Measurements from ENCODE around the gene ZBTB7A.
A peak's percentile ranks its signal among the peaks of the same experiment; 100 is the strongest.

ZBTB7A gene

DNA sequence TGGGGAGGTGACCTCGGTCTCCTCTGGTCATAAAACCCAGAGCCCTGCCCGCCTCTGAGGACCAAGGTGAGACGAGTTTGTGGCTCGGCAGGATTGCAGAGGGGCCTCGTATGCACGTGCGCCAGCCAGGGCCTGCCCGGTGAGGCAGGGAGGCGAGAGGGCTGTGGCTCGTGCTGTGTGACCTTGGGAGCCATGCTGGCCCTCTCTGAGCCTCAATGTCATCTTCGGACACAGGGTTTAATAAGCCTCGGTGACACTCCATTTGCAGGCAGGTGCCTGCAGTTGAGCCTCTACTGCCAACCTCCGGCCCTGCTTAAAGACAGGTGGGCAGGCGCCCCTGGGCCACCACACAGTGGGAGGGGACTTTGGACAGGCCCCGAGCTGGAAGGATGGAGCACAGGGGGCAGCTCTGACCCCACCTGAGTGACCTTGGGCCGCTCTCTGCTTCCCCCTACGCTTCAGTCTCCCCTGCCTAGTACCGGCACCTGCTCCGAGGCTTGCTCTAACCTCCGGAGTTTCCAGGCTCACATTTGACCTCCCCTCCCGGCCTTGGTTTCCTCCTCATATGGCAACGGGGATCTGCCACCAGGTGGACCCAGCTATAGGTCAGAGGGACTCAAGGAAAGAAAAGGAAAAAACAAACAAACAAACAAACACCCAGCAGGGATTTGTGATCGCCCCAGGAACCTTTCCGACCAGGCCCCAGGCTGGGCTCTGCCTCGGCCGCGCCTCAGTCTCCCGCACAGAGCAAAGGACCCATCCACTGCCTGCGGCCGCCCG is 3.1 kb downstream of the ZBTB7A start:
- Histone ChIP-seq H3K9me3 (ENCODE audit: control insufficient read depth, insufficient read depth, low read length) (no peaks in the 10 kb centered on the region), H3K36me3 (ENCODE audit: control insufficient read depth, insufficient read depth, low read length) (peaks cover 11% of the 10 kb centered on the region), H3K4me3 (ENCODE audit: low read depth, low read length) (peak overlapping the region; percentile 58), H3K4me1 (ENCODE audit: control insufficient read depth, insufficient read depth, low read length) (peaks cover 10% of the 10 kb centered on the region), H3K27me3 (ENCODE audit: control insufficient read depth, insufficient read depth, low read length) (peaks cover 8% of the 10 kb centered on the region), H3K9ac (ENCODE audit: low read depth, low read length) (no peak overlapping the region)

DNA sequence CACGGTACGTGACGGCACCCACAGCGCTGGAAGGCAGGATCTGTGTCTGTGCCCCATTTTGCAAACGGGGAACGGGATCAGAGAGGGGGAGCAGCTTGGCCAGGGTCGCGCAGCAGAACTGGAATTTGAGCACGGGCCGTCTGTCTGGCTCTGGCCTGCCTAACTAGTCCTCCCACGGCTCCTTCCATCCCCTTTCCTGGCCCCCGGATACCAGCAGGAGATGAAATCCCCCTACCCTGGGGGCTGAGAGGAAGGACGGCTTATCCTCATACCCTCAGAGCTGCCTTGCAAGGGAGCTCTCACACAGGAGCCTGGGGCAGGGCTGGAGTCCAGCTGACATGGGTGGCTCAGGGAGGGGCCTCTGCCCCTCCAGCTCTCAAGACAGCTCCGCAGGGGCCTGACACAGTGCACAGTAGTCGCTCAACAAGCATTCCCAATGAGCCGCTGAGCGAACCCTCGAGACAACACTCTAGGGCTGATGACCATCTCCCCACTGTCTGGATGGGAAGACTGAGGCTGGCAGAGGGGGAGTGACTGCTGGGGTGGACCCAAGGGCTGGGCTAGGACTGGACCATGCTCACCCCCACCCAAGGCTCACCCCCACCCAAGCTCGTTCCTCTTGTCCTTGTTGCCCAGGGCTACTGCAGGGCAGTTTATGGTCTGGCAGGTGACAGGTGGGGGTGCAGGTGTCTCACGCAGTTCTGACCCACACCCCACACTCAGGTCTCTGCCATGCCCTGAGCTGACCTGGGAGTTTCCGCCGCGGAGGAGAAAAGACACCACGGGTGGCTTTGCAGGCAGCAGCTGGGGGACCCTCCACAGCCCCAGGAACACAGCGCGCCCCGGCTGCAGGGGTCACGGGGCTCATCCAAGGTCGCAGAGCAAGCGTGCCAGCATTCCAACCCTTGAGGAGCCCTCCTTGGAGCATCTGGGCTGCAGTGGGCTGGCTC is 4.0 kb downstream of the ZBTB7A start:
- Histone ChIP-seq H3K9ac (ENCODE audit: low read depth, low read length) (peak overlapping the region; percentile 16), H3K27me3 (ENCODE audit: control insufficient read depth, insufficient read depth, low read length) (no peaks in the 10 kb centered on the region), H3K9me3 (ENCODE audit: control insufficient read depth, insufficient read depth, low read length) (no peaks in the 10 kb centered on the region), H3K36me3 (ENCODE audit: control insufficient read depth, insufficient read depth, low read length) (peaks cover 14% of the 10 kb centered on the region), H3K4me1 (ENCODE audit: control insufficient read depth, insufficient read depth, low read length) (peaks cover 10% of the 10 kb centered on the region), H3K4me3 (ENCODE audit: low read depth, low read length) (peak overlapping the region; percentile 13)

DNA sequence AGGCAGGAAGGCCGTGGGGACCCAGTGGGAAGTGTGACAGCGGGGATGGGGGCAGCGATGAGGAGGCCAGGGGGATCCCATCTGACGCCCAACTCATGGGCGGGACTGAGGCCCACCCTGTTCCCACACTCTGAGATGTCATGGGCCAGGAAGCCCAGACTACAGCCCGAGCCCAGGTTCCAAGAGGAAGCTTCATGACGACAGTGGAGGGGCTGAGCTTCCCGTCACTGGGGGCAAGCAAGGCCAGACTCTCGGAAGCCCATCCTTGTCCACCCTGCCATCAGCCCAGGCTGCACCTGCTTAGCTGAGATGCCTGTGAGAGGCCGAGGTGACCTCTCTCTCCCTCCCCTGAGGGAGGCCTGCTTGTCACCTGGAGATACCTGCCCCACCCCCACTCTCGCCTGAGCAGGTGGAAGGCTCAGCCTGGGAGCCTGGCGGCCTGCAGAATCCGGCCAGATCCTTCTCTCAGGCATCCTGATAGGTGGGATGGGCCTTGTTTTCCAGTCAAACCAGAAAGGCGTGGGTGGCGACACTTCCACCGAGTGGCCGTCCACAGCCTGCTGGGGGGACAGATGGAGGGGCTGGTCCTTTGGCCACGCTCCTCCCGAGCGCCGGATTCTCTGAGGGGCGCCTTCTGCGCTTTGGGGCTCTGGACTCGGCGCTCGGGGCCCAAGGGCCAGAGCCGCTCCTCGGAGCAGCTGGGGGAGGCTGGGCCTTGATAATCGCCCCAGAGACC is 4.8 kb downstream of the ZBTB7A start:
- Histone ChIP-seq H3K36me3 (ENCODE audit: control insufficient read depth, insufficient read depth, low read length) (peaks cover 15% of the 10 kb centered on the region), H3K9me3 (ENCODE audit: control insufficient read depth, insufficient read depth, low read length) (no peaks in the 10 kb centered on the region), H3K4me1 (ENCODE audit: control insufficient read depth, insufficient read depth, low read length) (peaks cover 10% of the 10 kb centered on the region), H3K27me3 (ENCODE audit: control insufficient read depth, insufficient read depth, low read length) (no peaks in the 10 kb centered on the region), H3K9ac (ENCODE audit: low read depth, low read length) (no peak overlapping the region), H3K4me3 (ENCODE audit: low read depth, low read length) (no peak overlapping the region)

DNA sequence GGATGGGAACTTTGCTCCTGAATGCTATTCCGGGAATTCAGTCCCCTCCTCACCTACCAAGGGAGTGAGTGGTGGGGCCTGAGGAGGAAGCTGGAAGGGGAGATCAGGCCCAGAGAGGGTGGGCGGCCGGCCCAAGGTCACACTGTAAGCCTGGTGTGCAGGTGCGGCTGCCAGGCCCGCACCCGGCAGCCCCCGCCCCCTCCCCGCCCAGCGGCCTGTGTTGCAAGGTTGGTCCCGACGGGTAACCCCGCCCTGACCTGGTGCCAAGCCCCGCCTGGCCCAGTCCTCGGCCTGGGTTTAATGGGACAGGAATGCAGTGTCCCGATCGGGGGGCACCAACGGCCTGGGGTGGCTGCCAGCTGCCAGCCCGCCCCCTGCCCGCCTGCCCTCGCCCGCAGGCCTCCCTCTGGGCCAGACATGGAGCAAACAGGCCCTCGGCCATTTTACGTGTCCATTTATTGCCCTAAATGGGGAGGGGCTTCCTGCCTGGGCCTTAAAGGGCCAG is 5.5 kb downstream of the ZBTB7A start:
- peaks cover 10% of the 10 kb centered on the region for H3K4me1 ChIP-seq (ENCODE audit: control insufficient read depth, insufficient read depth, low read length)
- H3K27me3 ChIP-seq (ENCODE audit: control insufficient read depth, insufficient read depth, low read length) = no peaks in the 10 kb centered on the region
- peak overlapping the region; percentile 37 for H3K9ac ChIP-seq (ENCODE audit: low read depth, low read length)
- no peak overlapping the region for H3K4me3 ChIP-seq (ENCODE audit: low read depth, low read length)
- peaks cover 15% of the 10 kb centered on the region for H3K36me3 ChIP-seq (ENCODE audit: control insufficient read depth, insufficient read depth, low read length)
- H3K9me3 ChIP-seq (ENCODE audit: control insufficient read depth, insufficient read depth, low read length) = no peaks in the 10 kb centered on the region

DNA sequence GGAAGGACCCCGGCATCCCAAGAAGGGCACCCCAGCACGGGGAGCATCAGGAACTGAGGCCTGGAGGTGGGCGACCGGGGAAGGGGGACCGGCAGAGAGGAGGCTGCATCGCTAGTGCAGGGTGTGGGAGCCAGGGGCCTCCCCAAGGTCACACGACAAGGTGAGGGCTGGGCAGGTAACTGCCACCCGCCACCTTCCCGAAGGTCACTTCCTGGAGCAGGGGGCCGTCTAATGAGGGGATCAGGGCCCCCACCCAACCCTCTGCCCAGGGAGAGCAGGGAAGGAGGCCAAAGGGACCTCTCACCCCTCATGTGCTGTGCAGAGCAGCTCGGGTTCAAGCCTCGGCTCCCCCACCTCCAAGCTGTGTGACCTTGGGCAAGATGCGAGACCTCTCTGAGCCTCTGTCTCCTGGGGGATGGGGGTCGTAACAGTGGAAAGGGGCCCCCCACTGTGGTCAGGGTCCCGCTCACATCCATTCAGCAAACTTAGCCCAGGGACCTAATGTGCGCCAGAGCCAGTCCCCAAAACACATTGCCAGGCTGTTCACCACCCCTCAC is 6.0 kb downstream of the ZBTB7A start:
- no peaks in the 10 kb centered on the region for H3K27me3 ChIP-seq (ENCODE audit: control insufficient read depth, insufficient read depth, low read length)
- peak overlapping the region; percentile 37 for H3K9ac ChIP-seq (ENCODE audit: low read depth, low read length)
- peaks cover 20% of the 10 kb centered on the region for H3K36me3 ChIP-seq (ENCODE audit: control insufficient read depth, insufficient read depth, low read length)
- no peaks in the 10 kb centered on the region for H3K9me3 ChIP-seq (ENCODE audit: control insufficient read depth, insufficient read depth, low read length)
- no peak overlapping the region for H3K4me3 ChIP-seq (ENCODE audit: low read depth, low read length)
- H3K4me1 ChIP-seq (ENCODE audit: control insufficient read depth, insufficient read depth, low read length) = peaks cover 10% of the 10 kb centered on the region

DNA sequence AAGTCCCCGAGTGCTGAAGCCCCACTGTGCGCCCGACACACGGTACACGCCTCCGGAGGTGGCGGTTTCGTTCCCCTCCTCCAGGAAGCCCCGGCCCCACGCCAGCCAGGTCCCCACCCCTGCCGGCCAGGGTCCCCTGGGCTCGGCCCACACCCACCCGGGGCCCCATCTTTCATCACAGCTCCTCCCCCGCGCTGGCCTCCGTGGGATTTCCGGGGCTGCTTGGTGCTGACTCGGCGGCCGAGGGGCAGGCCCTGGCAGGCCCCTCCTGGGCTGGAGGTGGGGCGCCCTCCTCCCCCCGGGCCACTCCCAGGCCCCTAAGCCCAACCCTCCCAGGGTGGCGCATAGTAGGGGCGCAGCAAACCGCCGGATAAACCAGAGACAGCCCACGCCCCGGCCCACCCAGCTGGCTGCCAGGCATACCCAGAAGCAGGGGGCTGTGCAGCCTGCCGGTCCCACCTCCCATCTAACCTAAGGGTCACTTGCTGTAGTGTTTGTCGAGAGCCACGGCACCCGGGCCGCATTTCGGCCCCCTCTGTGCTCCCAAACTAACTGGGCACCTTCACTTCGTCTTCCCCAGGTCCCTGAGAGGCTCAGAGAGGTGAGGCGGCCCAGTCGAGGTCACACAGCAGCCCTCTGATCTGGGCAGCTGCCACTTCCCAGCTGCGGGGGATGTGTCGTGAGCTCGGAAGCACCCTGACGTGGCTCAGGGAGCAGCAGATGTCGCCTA is 6.6 kb downstream of the ZBTB7A start:
- Histone ChIP-seq H3K9me3 (ENCODE audit: control insufficient read depth, insufficient read depth, low read length) (no peaks in the 10 kb centered on the region), H3K4me3 (ENCODE audit: low read depth, low read length) (no peak overlapping the region), H3K36me3 (ENCODE audit: control insufficient read depth, insufficient read depth, low read length) (peaks cover 23% of the 10 kb centered on the region), H3K4me1 (ENCODE audit: control insufficient read depth, insufficient read depth, low read length) (peaks cover 10% of the 10 kb centered on the region), H3K9ac (ENCODE audit: low read depth, low read length) (no peak overlapping the region), H3K27me3 (ENCODE audit: control insufficient read depth, insufficient read depth, low read length) (no peaks in the 10 kb centered on the region)

DNA sequence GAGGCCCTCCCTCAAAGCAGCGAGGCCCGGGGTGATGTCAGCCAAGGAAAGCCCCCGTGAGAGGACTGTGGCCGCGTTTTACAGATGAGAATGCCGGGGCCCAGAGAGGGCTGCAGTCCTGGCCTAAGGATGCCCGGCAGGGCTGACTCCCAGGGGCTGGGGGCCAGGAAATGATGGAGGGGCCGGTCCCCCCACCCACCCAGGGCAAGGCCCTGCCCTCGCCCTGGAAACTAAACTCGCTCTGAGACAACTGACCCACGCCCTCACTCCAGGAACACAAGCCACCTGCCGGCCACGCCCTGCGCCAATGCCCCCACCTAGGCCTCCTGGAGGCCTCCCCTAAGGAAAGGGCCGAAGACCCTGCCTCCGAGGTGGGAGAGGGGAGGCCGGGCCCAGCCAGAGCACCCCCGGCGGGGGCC is 7.2 kb downstream of the ZBTB7A start:
- Histone ChIP-seq H3K27me3 (ENCODE audit: control insufficient read depth, insufficient read depth, low read length) (no peaks in the 10 kb centered on the region), H3K9ac (ENCODE audit: low read depth, low read length) (no peak overlapping the region), H3K4me1 (ENCODE audit: control insufficient read depth, insufficient read depth, low read length) (peaks cover 10% of the 10 kb centered on the region), H3K9me3 (ENCODE audit: control insufficient read depth, insufficient read depth, low read length) (no peaks in the 10 kb centered on the region), H3K4me3 (ENCODE audit: low read depth, low read length) (no peak overlapping the region), H3K36me3 (ENCODE audit: control insufficient read depth, insufficient read depth, low read length) (peaks cover 29% of the 10 kb centered on the region)

DNA sequence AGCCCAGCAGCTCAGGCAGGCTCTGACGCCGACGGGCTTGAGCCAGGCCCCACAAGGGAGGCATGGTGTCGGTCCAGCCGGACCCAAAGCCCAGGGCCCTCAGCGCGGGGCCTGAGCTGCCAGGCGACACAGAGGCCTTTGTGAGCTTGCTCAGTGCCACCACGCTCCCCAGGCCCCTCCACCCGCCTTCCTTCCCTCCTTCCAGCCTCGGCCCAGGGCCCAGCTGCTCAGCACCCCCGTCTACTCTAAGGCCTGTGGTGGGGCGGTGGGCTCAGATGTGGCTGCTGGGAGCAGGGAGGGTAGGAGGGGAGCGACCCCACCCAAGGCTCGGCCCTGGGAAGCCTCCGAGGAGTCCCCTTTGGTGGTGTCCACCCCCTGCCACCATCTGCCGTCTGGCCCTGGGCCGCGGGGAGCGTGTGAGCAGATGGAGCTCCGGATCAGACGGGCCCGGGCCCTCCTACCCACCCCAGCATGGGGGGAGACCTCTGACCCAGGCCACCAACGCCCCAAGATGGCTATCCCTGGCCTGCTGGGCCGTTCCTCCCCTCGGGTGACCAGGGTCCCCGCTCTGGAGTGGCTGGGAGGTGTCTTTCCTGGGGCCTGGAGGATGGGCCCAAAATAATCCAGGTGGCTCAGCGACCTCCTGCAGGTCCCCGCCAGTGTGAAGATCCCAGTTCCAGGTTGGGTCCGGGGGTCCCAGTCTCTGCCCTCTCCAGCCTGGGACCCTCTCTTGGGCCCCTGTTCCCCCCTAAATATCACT is 7.8 kb downstream of the ZBTB7A start:
- Histone ChIP-seq H3K27me3 (ENCODE audit: control insufficient read depth, insufficient read depth, low read length) (no peaks in the 10 kb centered on the region), H3K4me1 (ENCODE audit: control insufficient read depth, insufficient read depth, low read length) (peaks cover 10% of the 10 kb centered on the region), H3K9ac (ENCODE audit: low read depth, low read length) (no peak overlapping the region), H3K4me3 (ENCODE audit: low read depth, low read length) (no peak overlapping the region), H3K9me3 (ENCODE audit: control insufficient read depth, insufficient read depth, low read length) (no peaks in the 10 kb centered on the region), H3K36me3 (ENCODE audit: control insufficient read depth, insufficient read depth, low read length) (peaks cover 34% of the 10 kb centered on the region)

DNA sequence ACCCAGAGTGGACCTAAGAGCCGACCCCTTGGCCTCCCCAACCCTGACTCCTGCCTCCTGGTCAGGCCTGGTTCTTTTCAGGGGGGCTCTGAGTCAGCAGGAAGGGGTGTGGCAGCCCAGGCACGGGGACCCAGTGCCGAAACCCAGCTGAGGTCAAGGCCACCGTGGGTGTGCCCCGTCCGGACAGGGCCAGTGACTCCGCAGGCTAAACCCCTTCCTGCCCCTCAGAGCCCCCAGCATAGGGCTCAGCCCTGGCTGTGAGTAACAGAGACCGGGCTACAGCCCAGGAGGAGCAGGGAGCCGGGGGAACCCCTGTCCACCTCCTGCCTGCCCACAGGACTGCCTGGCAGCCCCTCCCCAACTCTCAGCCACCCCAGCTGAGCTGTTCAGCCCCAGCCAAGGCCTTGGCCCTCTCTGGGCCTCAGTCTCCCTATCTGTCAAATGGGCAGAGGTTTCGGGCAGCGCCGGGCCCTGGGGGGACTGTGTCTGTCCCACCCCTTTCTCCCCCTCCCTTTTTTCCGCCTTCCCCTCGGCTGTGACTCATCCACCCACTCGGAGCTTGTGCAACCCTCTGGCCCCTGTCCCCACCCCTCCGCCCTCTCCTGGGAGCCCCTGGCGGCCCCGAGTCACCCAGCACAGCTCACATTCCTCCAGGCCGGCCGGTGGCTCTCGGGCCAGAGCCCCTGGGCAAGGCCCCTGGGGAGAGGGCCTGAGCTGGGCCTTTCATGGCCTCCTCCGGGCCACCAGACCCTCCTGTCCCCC is 8.6 kb downstream of the ZBTB7A start:
- Histone ChIP-seq H3K36me3 (ENCODE audit: control insufficient read depth, insufficient read depth, low read length) (peaks cover 37% of the 10 kb centered on the region), H3K27me3 (ENCODE audit: control insufficient read depth, insufficient read depth, low read length) (no peaks in the 10 kb centered on the region), H3K4me3 (ENCODE audit: low read depth, low read length) (no peak overlapping the region), H3K9ac (ENCODE audit: low read depth, low read length) (no peak overlapping the region), H3K4me1 (ENCODE audit: control insufficient read depth, insufficient read depth, low read length) (peaks cover 6% of the 10 kb centered on the region), H3K9me3 (ENCODE audit: control insufficient read depth, insufficient read depth, low read length) (no peaks in the 10 kb centered on the region)

DNA sequence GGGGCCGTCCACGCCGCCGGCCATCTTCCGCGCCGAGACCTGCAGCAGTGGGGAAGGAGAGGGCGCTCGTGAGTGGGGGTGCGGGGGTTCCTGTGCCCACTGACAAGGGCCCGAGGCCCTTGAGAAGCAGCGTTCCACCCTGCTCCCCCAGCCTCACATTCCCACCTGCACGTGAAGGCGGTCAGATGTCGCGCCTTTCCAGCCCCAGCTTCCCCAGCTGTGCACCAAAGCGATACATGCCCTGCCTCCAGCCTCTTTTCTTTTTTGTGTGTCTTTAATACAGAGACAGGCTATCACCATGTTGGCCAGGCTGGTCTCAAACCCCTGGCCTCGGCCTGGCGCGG is 11.5 kb downstream of the ZBTB7A start:
- Histone ChIP-seq H3K9me3 (ENCODE audit: control insufficient read depth, insufficient read depth, low read length) (no peaks in the 10 kb centered on the region), H3K27me3 (ENCODE audit: control insufficient read depth, insufficient read depth, low read length) (no peaks in the 10 kb centered on the region), H3K9ac (ENCODE audit: low read depth, low read length) (no peak overlapping the region), H3K36me3 (ENCODE audit: control insufficient read depth, insufficient read depth, low read length) (peaks cover 41% of the 10 kb centered on the region), H3K4me3 (ENCODE audit: low read depth, low read length) (no peak overlapping the region), H3K4me1 (ENCODE audit: control insufficient read depth, insufficient read depth, low read length) (no peaks in the 10 kb centered on the region)
